GM12878 (cell line): ENCODE measurements around the gene PRKRA. TPM values are rescaled to one million over a fixed set of nuclear protein-coding genes. Genes with fewer than 3 reads are reported as not detected.

Experiments
- ASH2L ChIP-seq: fragments of 300-600, 200-600 bp; sonication (generic); IDR thresholded peaks from 2 replicates; pipeline ENCODE4 v1.6.1; 2017; ENCODE audit warnings: low read depth, mild to moderate bottlenecking, borderline replicate concordance
- BCL11A ChIP-seq: IDR thresholded peaks from 2 replicates; pipeline ENCODE4 v1.6.1; 2011; ENCODE audit warnings: low read depth, low read length
- CHD1 ChIP-seq: IDR thresholded peaks from 2 replicates; pipeline ENCODE4 v1.6.1; 2012; ENCODE audit warnings: low read depth, low read length, improper control_type of control experiment
- CTCF ChIP-seq, 3 experiments: IDR thresholded peaks in 2 of 3; conservative IDR thresholded peaks in 1 of 3; 2 replicates each; pipeline ENCODE4 v1.5.1; 2011; ENCODE audit warnings: low read depth in 3 of 3, low read length in 3 of 3, mild to moderate bottlenecking in 3 of 3, control low read depth in 2 of 3, moderate library complexity in 2 of 3, inconsistent platforms in 1 of 3, mixed read lengths in 1 of 3; ENCODE audit not compliant: control insufficient read depth in 2 of 3, insufficient read depth in 1 of 3; ENCODE audit errors: extremely low read depth in 1 of 3
- GATAD2B ChIP-seq: fragments of 450-650 bp; conservative IDR thresholded peaks from 2 replicates; pipeline ENCODE4 v1.6.1; 2017; ENCODE audit warnings: low read depth, mild to moderate bottlenecking, moderate library complexity
- HDAC2 ChIP-seq: fragments of 200-600 bp; sonication (generic); IDR thresholded peaks from 2 replicates; pipeline ENCODE4 v1.6.1; 2017
- IRF3 ChIP-seq: fragments of 450-650 bp; IDR thresholded peaks from 2 replicates; pipeline ENCODE4 v1.6.1; 2014; ENCODE audit warnings: mild to moderate bottlenecking
- KLF5 ChIP-seq: fragments of 450-650 bp; IDR thresholded peaks from 2 replicates; pipeline ENCODE4 v1.6.1; 2014; ENCODE audit warnings: mild to moderate bottlenecking; ENCODE audit not compliant: partially characterized antibody
- NBN ChIP-seq: fragments of 450-650 bp; IDR thresholded peaks from 2 replicates; pipeline ENCODE4 v1.6.1; 2016
- NKRF ChIP-seq: fragments of 450-650 bp; conservative IDR thresholded peaks from 2 replicates; pipeline ENCODE4 v1.6.1; 2017; ENCODE audit warnings: mild to moderate bottlenecking, moderate library complexity
- NRF1 ChIP-seq: conservative IDR thresholded peaks from 2 replicates; pipeline ENCODE4 v1.6.1; 2011; ENCODE audit warnings: mild to moderate bottlenecking, low read depth, low read length, improper control_type of control experiment
- RB1 ChIP-seq: fragments of 450-650 bp; formaldehyde crosslinking; IDR thresholded peaks from 2 replicates; pipeline ENCODE4 v1.6.1; 2017; ENCODE audit warnings: mild to moderate bottlenecking, borderline replicate concordance
- RFX5 ChIP-seq: IDR thresholded peaks from 2 replicates; pipeline ENCODE4 v1.6.1; 2011; ENCODE audit warnings: low read depth, low read length, improper control_type of control experiment
- SREBF2 ChIP-seq: IDR thresholded peaks from 2 replicates; pipeline ENCODE4 v1.6.1; 2012; ENCODE audit warnings: mild to moderate bottlenecking, low read length
- STAT3 ChIP-seq: IDR thresholded peaks from 2 replicates; pipeline ENCODE4 v1.6.1; 2011; ENCODE audit warnings: low read depth, low read length, improper control_type of control experiment
- SUZ12 ChIP-seq: fragments of 200-600 bp; sonication (generic); IDR thresholded peaks from one replicate; pipeline ENCODE4 v1.6.1; 2018; ENCODE audit warnings: antibody characterized with exemption, mild to moderate bottlenecking; ENCODE audit not compliant: unreplicated experiment
- TAF1 ChIP-seq: IDR thresholded peaks from 2 replicates; pipeline ENCODE4 v1.6.1; 2011; ENCODE audit warnings: mild to moderate bottlenecking, low read depth, low read length, borderline replicate concordance
- TCF7 ChIP-seq: IDR thresholded peaks from 2 replicates; pipeline ENCODE4 v1.6.1; 2014; ENCODE audit warnings: antibody characterized with exemption, borderline replicate concordance
- YY1 ChIP-seq: IDR thresholded peaks from 2 replicates; pipeline ENCODE4 v1.6.1; 2011; ENCODE audit warnings: low read depth, mild to moderate bottlenecking, low read length
- ZBTB4 ChIP-seq: fragments of 450-650 bp; formaldehyde crosslinking; IDR thresholded peaks from 2 replicates; pipeline ENCODE4 v1.4.0; 2022; ENCODE audit warnings: mild to moderate bottlenecking, moderate library complexity
- ZNF24 ChIP-seq: fragments of 450-650 bp; IDR thresholded peaks from 2 replicates; pipeline ENCODE4 v1.6.1; 2017; ENCODE audit warnings: antibody characterized with exemption, mild to moderate bottlenecking
- polyA plus RNA-seq, 11 experiments: library from polyadenylated mRNA; depleted of rRNA in 4 of 11; unstranded in 6 of 11; stranded (reverse) in 5 of 11; fragments of >200 nt; fragmentation: Nextera tagmentation in 4 of 11; fragmentation: Illumina TruSeq in 1 of 11; extraction: Ambion mirVana in 4 of 11; extraction: Trizol in 1 of 11; gene quantifications; 1 replicate in 1 of 11; 2 replicates in 10 of 11; pipeline versions ENCODE4 v1.2.1 to v1.2.3, GENCODE V29; 2011 to 2016; ENCODE audit warnings: inconsistent platforms in 2 of 11, missing spikeins in 2 of 11, low read depth in 1 of 11
- total RNA-seq, 4 experiments: library from RNA; depleted of rRNA in 3 of 4; stranded (reverse); fragments of >200 nt in 3 of 4; fragmentation: Illumina TruSeq in 1 of 4; extraction: Trizol in 1 of 4; gene quantifications; 2 replicates each; pipeline versions ENCODE4 v1.2.1 to v1.2.3, GENCODE V29; 2013 to 2021
- TF ChIP-seq, protein P1 (sequence below): fragments of 150-350 bp; IDR thresholded peaks from 2 replicates; pipeline ENCODE4 v1.6.1; 2016; ENCODE audit warnings: low read depth, low read length

The PRKRA gene
- total and polyA plus RNA-seq, 10 of the 15 experiments (the other 5 are each of a cell fraction or from before 2014, with no cell fraction given), result 19.1 to 75.6 (median 51.7) TPM

DNA sequence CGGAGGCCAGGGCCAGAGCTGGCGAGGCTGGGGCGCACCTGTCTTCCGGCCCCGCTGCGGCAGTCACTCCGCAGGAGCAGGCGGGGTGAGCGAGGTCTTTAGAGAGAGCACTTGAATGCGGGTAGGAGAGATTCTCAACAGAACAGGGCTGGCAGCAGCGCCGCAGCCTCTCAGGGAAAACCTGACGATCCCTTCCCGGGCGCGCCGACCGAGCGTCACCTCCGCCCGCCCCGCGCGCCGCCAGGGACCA is 526 bp downstream of the PRKRA start (continued):
- TF ChIP-seq NRF1 (no peak), GATAD2B (no peak), TCF7 (no peak), IRF3 (no peak), BCL11A (no peak), TAF1 (0 out of 2 replicates have a peak, but pooled peaks have one; percentile 36), NKRF (no peak), SUZ12 (no peak), CTCF (IDR thresholded peaks at IDR 0.05 in 2 of 3, conservative IDR thresholded peaks at IDR 0.05 in 1 of 3; ENCODE audit: control insufficient read depth in 2 of 3, extremely low read depth in 1 of 3, insufficient read depth in 1 of 3, low read depth in 3 of 3, low read length in 3 of 3) (no peak), KLF5 (no peak), STAT3 (no peak), YY1 (0 out of 2 replicates have a peak, but pooled peaks have one; percentile 36), ZBTB4 (CRISPR knock-in tag) (no peak), CHD1 (no peak), RB1 (peak; percentile 72; the same call in 1 of the 2 replicates), NBN (peak; percentile 17), RFX5 (no peak), HDAC2 (no peak), SREBF2 (no peak), ASH2L (no peak), ZNF24 (no peak)
- TF ChIP-seq, protein P1, sequence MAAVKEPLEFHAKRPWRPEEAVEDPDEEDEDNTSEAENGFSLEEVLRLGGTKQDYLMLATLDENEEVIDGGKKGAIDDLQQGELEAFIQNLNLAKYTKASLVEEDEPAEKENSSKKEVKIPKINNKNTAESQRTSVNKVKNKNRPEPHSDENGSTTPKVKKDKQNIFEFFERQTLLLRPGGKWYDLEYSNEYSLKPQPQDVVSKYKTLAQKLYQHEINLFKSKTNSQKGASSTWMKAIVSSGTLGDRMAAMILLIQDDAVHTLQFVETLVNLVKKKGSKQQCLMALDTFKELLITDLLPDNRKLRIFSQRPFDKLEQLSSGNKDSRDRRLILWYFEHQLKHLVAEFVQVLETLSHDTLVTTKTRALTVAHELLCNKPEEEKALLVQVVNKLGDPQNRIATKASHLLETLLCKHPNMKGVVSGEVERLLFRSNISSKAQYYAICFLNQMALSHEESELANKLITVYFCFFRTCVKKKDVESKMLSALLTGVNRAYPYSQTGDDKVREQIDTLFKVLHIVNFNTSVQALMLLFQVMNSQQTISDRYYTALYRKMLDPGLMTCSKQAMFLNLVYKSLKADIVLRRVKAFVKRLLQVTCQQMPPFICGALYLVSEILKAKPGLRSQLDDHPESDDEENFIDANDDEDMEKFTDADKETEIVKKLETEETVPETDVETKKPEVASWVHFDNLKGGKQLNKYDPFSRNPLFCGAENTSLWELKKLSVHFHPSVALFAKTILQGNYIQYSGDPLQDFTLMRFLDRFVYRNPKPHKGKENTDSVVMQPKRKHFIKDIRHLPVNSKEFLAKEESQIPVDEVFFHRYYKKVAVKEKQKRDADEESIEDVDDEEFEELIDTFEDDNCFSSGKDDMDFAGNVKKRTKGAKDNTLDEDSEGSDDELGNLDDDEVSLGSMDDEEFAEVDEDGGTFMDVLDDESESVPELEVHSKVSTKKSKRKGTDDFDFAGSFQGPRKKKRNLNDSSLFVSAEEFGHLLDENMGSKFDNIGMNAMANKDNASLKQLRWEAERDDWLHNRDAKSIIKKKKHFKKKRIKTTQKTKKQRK, result no peak
